ENCODE data around the gene CNOT2. TPM values are rescaled to one million over a fixed set of nuclear protein-coding genes. Genes with fewer than 3 reads are reported as not detected.

Gene CNOT2
- total and polyA plus RNA-seq, 2 experiments from 2014 or later, result 110 to 152 TPM

DNA sequence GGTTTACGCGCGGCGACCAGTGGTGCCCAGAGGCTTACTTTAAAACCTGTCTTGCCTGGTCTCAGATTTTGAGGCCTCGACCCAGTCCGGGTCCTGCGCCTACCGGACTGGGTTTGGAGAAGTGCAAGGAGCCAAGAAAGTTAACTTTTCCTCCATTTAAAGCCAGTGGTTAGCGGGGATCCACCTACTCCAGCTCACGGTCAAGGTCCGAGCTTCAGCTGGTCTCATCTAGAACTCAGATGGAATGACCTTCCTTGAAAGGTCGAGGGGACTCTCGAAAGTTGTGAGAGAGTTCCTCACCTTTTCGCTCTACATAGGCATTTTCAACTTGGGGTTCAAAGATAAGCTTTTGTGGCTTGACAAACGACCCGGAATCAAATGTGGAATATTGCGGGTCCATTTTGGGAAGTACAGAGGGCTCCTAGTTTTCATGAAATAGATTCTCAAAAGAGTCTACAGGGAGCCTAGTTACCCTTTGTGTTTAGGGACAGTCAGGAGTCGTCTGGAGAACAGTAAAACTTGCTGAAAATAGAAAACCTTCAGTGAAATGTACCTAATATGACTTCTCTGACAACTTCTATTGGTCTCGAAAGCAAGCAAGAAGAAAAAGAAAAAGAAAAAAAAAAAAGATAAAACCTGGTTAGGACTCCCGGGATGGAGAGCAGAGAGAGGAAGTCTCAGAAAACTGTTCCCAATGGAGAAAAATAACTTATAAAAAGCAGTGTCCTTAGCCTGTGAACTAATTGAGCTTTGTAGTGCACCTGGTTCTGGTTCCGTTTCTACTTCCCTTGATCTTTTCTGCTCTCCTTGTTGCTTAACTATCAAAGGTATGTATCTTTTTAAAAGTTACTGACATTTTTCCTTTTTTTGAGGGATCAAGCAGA is 124.3 kb downstream of the CNOT2 start:
- H3K27me3 ChIP-seq (ENCODE audit: insufficient read depth), result peaks cover 29% of the 10 kb centered on the region
- Mint-ChIP-seq H3K4me1 (peaks cover 10% of the 10 kb centered on the region), H3K4me3 (peak overlapping the region; percentile 94), H3K9me3 (peaks cover 3% of the 10 kb centered on the region; the same call in 1 of the 3 replicates), H3K27me3 (ENCODE audit: insufficient read depth, low read depth, poor library complexity) (peaks cover 17% of the 10 kb centered on the region), H3K27ac (no peak overlapping the region), H3K36me3 (ENCODE audit: low read depth) (peaks cover 11% of the 10 kb centered on the region)
- H2AFZ ChIP-seq, result peak overlapping the region; percentile 92
- peaks cover 48% of the 10 kb centered on the region for H3K79me2 ChIP-seq (replicated peaks; ENCODE audit: insufficient read depth)
- no peaks in the 10 kb centered on the region for H3K36me3 ChIP-seq (ENCODE audit: insufficient read depth)
- TF ChIP-seq, protein P1, sequence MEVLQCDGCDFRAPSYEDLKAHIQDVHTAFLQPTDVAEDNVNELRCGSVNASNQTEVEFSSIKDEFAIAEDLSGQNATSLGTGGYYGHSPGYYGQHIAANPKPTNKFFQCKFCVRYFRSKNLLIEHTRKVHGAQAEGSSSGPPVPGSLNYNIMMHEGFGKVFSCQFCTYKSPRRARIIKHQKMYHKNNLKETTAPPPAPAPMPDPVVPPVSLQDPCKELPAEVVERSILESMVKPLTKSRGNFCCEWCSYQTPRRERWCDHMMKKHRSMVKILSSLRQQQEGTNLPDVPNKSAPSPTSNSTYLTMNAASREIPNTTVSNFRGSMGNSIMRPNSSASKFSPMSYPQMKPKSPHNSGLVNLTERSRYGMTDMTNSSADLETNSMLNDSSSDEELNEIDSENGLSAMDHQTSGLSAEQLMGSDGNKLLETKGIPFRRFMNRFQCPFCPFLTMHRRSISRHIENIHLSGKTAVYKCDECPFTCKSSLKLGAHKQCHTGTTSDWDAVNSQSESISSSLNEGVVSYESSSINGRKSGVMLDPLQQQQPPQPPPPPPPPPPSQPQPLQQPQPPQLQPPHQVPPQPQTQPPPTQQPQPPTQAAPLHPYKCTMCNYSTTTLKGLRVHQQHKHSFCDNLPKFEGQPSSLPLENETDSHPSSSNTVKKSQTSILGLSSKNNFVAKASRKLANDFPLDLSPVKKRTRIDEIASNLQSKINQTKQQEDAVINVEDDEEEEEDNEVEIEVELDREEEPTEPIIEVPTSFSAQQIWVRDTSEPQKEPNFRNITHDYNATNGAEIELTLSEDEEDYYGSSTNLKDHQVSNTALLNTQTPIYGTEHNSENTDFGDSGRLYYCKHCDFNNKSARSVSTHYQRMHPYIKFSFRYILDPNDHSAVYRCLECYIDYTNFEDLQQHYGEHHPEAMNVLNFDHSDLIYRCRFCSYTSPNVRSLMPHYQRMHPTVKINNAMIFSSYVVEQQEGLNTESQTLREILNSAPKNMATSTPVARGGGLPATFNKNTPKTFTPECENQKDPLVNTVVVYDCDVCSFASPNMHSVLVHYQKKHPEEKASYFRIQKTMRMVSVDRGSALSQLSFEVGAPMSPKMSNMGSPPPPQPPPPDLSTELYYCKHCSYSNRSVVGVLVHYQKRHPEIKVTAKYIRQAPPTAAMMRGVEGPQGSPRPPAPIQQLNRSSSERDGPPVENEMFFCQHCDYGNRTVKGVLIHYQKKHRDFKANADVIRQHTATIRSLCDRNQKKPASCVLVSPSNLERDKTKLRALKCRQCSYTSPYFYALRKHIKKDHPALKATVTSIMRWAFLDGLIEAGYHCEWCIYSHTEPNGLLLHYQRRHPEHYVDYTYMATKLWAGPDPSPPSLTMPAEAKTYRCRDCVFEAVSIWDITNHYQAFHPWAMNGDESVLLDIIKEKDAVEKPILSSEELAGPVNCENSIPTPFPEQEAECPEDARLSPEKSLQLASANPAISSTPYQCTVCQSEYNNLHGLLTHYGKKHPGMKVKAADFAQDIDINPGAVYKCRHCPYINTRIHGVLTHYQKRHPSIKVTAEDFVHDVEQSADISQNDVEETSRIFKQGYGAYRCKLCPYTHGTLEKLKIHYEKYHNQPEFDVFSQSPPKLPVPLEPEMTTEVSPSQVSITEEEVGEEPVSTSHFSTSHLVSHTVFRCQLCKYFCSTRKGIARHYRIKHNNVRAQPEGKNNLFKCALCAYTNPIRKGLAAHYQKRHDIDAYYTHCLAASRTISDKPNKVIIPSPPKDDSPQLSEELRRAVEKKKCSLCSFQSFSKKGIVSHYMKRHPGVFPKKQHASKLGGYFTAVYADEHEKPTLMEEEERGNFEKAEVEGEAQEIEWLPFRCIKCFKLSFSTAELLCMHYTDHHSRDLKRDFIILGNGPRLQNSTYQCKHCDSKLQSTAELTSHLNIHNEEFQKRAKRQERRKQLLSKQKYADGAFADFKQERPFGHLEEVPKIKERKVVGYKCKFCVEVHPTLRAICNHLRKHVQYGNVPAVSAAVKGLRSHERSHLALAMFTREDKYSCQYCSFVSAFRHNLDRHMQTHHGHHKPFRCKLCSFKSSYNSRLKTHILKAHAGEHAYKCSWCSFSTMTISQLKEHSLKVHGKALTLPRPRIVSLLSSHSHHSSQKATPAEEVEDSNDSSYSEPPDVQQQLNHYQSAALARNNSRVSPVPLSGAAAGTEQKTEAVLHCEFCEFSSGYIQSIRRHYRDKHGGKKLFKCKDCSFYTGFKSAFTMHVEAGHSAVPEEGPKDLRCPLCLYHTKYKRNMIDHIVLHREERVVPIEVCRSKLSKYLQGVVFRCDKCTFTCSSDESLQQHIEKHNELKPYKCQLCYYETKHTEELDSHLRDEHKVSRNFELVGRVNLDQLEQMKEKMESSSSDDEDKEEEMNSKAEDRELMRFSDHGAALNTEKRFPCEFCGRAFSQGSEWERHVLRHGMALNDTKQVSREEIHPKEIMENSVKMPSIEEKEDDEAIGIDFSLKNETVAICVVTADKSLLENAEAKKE (CRISPR knock-in tag; IDR thresholded peaks at IDR 0.05), result no peak
- no peak for TF ChIP-seq JUNB (IDR thresholded peaks at IDR 0.05; ENCODE audit: unreplicated experiment)
- no peak for TF ChIP-seq POLR2AphosphoS5 (IDR thresholded peaks at IDR 0.05; ENCODE audit: low read depth)
- TF ChIP-seq NANOG (IDR thresholded peaks at IDR 0.05; ENCODE audit: borderline replicate concordance), result no peak
- no peak for TF ChIP-seq EZH2phosphoT487 (IDR thresholded peaks at IDR 0.05; ENCODE audit: unreplicated experiment)
- no peak for TF ChIP-seq ZNF331 (CRISPR knock-in tag; IDR thresholded peaks at IDR 0.05; ENCODE audit: low read depth)
- TF ChIP-seq ETS1 (IDR thresholded peaks at IDR 0.05), result no peak
- no peak for TF ChIP-seq REST (IDR thresholded peaks at IDR 0.05; ENCODE audit: unreplicated experiment)
- no peak for TF ChIP-seq ZNF114 (CRISPR knock-in tag; IDR thresholded peaks at IDR 0.05)
- no peak for TF ChIP-seq EZH2 (IDR thresholded peaks at IDR 0.05; ENCODE audit: low read depth, unreplicated experiment)
- TF ChIP-seq STAT1 (IDR thresholded peaks at IDR 0.05; ENCODE audit: unreplicated experiment), result no peak
- no peak for TF ChIP-seq CREB1 (CRISPR knock-in tag; IDR thresholded peaks at IDR 0.05; ENCODE audit: low read depth)
- H3K4me3 ChIP-seq, result peak overlapping the region; percentile 89
- DNase-seq (ENCODE audit: low spot score) (peak; percentile 30), ATAC-seq (peak; percentile 2)
- no peaks in the 10 kb centered on the region for H3K9me2 ChIP-seq (ENCODE audit: insufficient read depth)
- H3K4me1 ChIP-seq (ENCODE audit: insufficient read depth), result peaks cover 23% of the 10 kb centered on the region
- no peak overlapping the region for H3K27ac ChIP-seq (ENCODE audit: low read depth)
- H3F3A ChIP-seq (replicated peaks; ENCODE audit: low read depth), result no peaks in the 10 kb centered on the region; the same call in 1 of the 2 replicates
- 0 out of 2 replicates have a peak, but pooled peaks cover 3% of the 10 kb centered on the region for H4K20me1 ChIP-seq (replicated peaks; ENCODE audit: insufficient read depth)
- H3K4me2 ChIP-seq, result peak overlapping the region; percentile 97
